ENCODE measurements around the gene CRYBA4. TPM values are rescaled to one million over a fixed set of nuclear protein-coding genes. Genes with fewer than 3 reads are reported as not detected.

The CRYBA4 gene
- total and polyA plus RNA-seq, 10 of the 15 experiments (the other 5 are each of a cell fraction or from before 2014, with no cell fraction given), result 0.12 to 0.17 TPM; not detected in 8

- DNase-seq (ENCODE audit: low read depth, low spot score) (no peak), FAIRE-seq (no peak), ATAC-seq (no peak)
- 93% methylated on average over 7 of the region's 7 CpGs for WGBS (ENCODE audit: insufficient coverage, insufficient replicate concordance, low lambda C conversion rate, missing lambda C conversion rate)
- Histone ChIP-seq H3K79me2 (ENCODE audit: control insufficient read depth, insufficient read depth, low read length) (peaks cover 14% of the 10 kb centered on the region), H3K9ac (ENCODE audit: control insufficient read depth, insufficient read depth, low read length) (no peak overlapping the region), H3K27ac (ENCODE audit: control insufficient read depth, insufficient read depth) (no peak overlapping the region), H3K36me3 (ENCODE audit: control insufficient read depth in 2 of 2, insufficient read depth in 2 of 2, low read length in 1 of 2) (peaks cover 0 to 3% of the 10 kb centered on the region in 2 experiments; a peak in 1 of 4 replicates), H3K4me2 (ENCODE audit: control insufficient read depth, insufficient read depth) (no peak overlapping the region), H4K20me1 (ENCODE audit: control insufficient read depth, insufficient read depth) (0 out of 2 replicates have a peak, but pooled peaks cover 3% of the 10 kb centered on the region), H3K27me3 (replicated peaks in 1 of 2; ENCODE audit: control insufficient read depth in 2 of 2, insufficient read depth in 2 of 2, low read length in 1 of 2) (no peaks in the 10 kb centered on the region), H2AFZ (ENCODE audit: control insufficient read depth, low read depth, low read length) (no peak overlapping the region), H3K4me3 (no peak overlapping the region), H3K9me3 (replicated peaks; ENCODE audit: control insufficient read depth, insufficient read depth, low read length) (no peaks in the 10 kb centered on the region), H3K4me1 (ENCODE audit: control insufficient read depth, insufficient read depth, low read length) (peaks cover 13% of the 10 kb centered on the region)
- TF ChIP-seq CREM (IDR thresholded peaks at IDR 0.05; ENCODE audit: low read depth) (no peak), ZNF592 (IDR thresholded peaks at IDR 0.05) (no peak), ZBTB11 (CRISPR knock-in tag; IDR thresholded peaks at IDR 0.05) (no peak), HCFC1 (IDR thresholded peaks at IDR 0.05; ENCODE audit: low read length) (no peak), MEF2B (IDR thresholded peaks at IDR 0.05; ENCODE audit: partially characterized antibody, poor library complexity, severe bottlenecking) (no peak), NBN (IDR thresholded peaks at IDR 0.05) (no peak), WRNIP1 (IDR thresholded peaks at IDR 0.05; ENCODE audit: borderline replicate concordance, low read depth, low read length) (no peak), POU2F2 (IDR thresholded peaks at IDR 0.05; ENCODE audit: borderline replicate concordance, low read depth, low read length) (no peak)
- no TSS peak for BruUV-seq (replicated peaks)
- ChIA-PET SMC1A (ENCODE audit: uncharacterized antibody, unreplicated experiment) (interaction anchor here (1.2 kb wide), 1 partner anchor 16 kb away, joined by 3 read pairs; no protein-coding TSS in a partner anchor), CTCF (no interaction called here), RAD21 (ENCODE audit: unreplicated experiment) (interaction anchor here (0.6 kb wide), 1 partner anchor 176 kb away, joined by 3 read pairs; no protein-coding TSS in a partner anchor), POLR2A (interaction anchor here (0.6 to 1.6 kb wide), 3 partner anchors 34 to 47 kb away, joined by 3 to 8 read pairs (median 5); no protein-coding TSS in a partner anchor)
- intact Hi-C loops (cut with micrococcal nuclease; ENCODE audit: unreplicated experiment) (no loop called here), in situ Hi-C loops (cut with MboI) (no loop called here)
Observed at GRCh38 chr22:26577081-26577480, 44.7 kb upstream of the CRYBA4 start.
